HG02678 (cell line): ENCODE results near the gene HS6ST1.

Experiments used
- ATAC-seq: cut with Tn5 transposase; IDR thresholded peaks from one replicate; pipeline ENCODE4 v1.9.1; 2021; ENCODE audit warnings: mild to moderate bottlenecking, moderate library complexity; ENCODE audit not compliant: unreplicated experiment

Gene HS6ST1

GRCh38 chr2:128249555-128249954 is 69.1 kb downstream of the HS6ST1 start:
- ATAC-seq: no peak

GRCh38 chr2:128245813-128246212 is 72.9 kb downstream of the HS6ST1 start:
- ATAC-seq: no peak

- ATAC-seq: no peak
These were observed 76.8 kb downstream of the HS6ST1 start for GRCh38 chr2:128241896-128242295.

- ATAC-seq: no peak
These were observed 80.6 kb downstream of the HS6ST1 start for GRCh38 chr2:128237911-128238697.

GRCh38 chr2:128237081-128237534 is 81.6 kb downstream of the HS6ST1 start:
- ATAC-seq: no peak

GRCh38 chr2:128236491-128237035 is 82.1 kb downstream of the HS6ST1 start:
- ATAC-seq: no peak

GRCh38 chr2:128235581-128235980 is 83.1 kb downstream of the HS6ST1 start:
- no peak for ATAC-seq

- no peak for ATAC-seq
These were observed 84.1 kb downstream of the HS6ST1 start for GRCh38 chr2:128234613-128235012.

GRCh38 chr2:128233790-128234395 is 84.8 kb downstream of the HS6ST1 start:
- no peak for ATAC-seq

GRCh38 chr2:128232965-128233789 is 85.5 kb downstream of the HS6ST1 start:
- peak; percentile 100 for ATAC-seq

- no peak for ATAC-seq
These were observed 89.8 kb downstream of the HS6ST1 start for GRCh38 chr2:128228894-128229293.

GRCh38 chr2:128227862-128228261 is 90.8 kb downstream of the HS6ST1 start:
- no peak for ATAC-seq

GRCh38 chr2:128219891-128220290 is 98.8 kb downstream of the HS6ST1 start:
- no peak for ATAC-seq

- no peak for ATAC-seq
These were observed 101.0 kb downstream of the HS6ST1 start for GRCh38 chr2:128217671-128218070.

- no peak for ATAC-seq
These were observed 102.6 kb downstream of the HS6ST1 start for GRCh38 chr2:128215897-128216642.
